H1 (cell line): ENCODE measurements around the gene PPIL4. TPM values are rescaled to one million over a fixed set of nuclear protein-coding genes. Genes with fewer than 3 reads are reported as not detected.

ENCODE experiments used
- CTCF ChIA-PET: fragments of 300-600 bp; sonication (Branson Sonifier 250); formaldehyde crosslinking; loops from one replicate; lab custom pipeline; 2021; ENCODE audit not compliant: partially characterized antibody; lab: Charles Lee
- POLR2A ChIA-PET: fragments of 300-600 bp; sonication (Branson Sonifier 250); formaldehyde crosslinking; loops from one replicate; lab custom pipeline; 2021; ENCODE audit warnings: inconsistent platforms; ENCODE audit not compliant: partially characterized antibody; lab: Charles Lee
- DNase-seq, 2 experiments: peaks; one replicate each; pipeline versions ENCODE4 v3.0.0 to v3.0.0-alpha.2; 2010 to 2022; ENCODE audit warnings: low spot score in 2 of 2, low read depth in 1 of 2, mixed read lengths in 1 of 2
- FAIRE-seq: peaks from 2 replicates; lab custom pipeline; 2011; peaks lifted over from hg19 to GRCh38; lab: Jason Lieb, UNC
- H2AFZ ChIP-seq: 2 replicates; pipeline ENCODE4 v1.8.1; 2012; ENCODE audit warnings: low read length, inconsistent platforms
- H2AK5ac ChIP-seq: 2 replicates; pipeline ENCODE4 v1.6.1; 2013; ENCODE audit warnings: low read depth, low read length
- H2BK120ac ChIP-seq: replicated peaks from 2 replicates; pipeline ENCODE3; 2013; ENCODE audit warnings: low read depth, low read length, inconsistent platforms
- H2BK12ac ChIP-seq: 2 replicates; pipeline ENCODE4 v1.6.1; 2013; ENCODE audit warnings: low read depth, low read length
- H2BK15ac ChIP-seq: 2 replicates; pipeline ENCODE4 v1.6.1; 2013; ENCODE audit warnings: low read length
- H2BK20ac ChIP-seq: 2 replicates; pipeline ENCODE4 v1.6.1; 2013; ENCODE audit warnings: low read length
- H2BK5ac ChIP-seq: 2 replicates; pipeline ENCODE4 v1.6.1; 2013; ENCODE audit warnings: low read depth, low read length
- H3K14ac ChIP-seq: 2 replicates; pipeline ENCODE4 v1.6.1; 2013; ENCODE audit warnings: inconsistent platforms; ENCODE audit not compliant: insufficient read length
- H3K18ac ChIP-seq: 2 replicates; pipeline ENCODE4 v1.6.1; 2013; ENCODE audit warnings: low read length; ENCODE audit errors: extremely low read depth
- H3K23ac ChIP-seq: 2 replicates; pipeline ENCODE4 v1.6.1; 2013; ENCODE audit warnings: inconsistent platforms; ENCODE audit not compliant: insufficient read length
- H3K23me2 ChIP-seq: 2 replicates; pipeline ENCODE4 v1.6.1; 2013; ENCODE audit warnings: low read depth, low read length
- H3K27ac ChIP-seq: 2 replicates; pipeline ENCODE4 v1.6.1; 2011; ENCODE audit warnings: low read depth, low read length, inconsistent platforms
- H3K27me3 ChIP-seq, 4 experiments: replicated peaks in 1 of 4; 1 replicate in 1 of 4; 2 replicates in 3 of 4; pipeline versions ENCODE4 v1.6.1 to v1.8.1; 2011 to 2013; ENCODE audit warnings: low read length in 3 of 4, mild to moderate bottlenecking in 3 of 4, inconsistent platforms in 2 of 4, mixed read lengths in 2 of 4, moderate library complexity in 1 of 4; ENCODE audit not compliant: control insufficient read depth in 3 of 4, insufficient read depth in 3 of 4; ENCODE audit errors: extremely low read depth in 1 of 4
- H3K36me3 ChIP-seq, 4 experiments: 2 replicates each; pipeline versions ENCODE4 v1.6.1 to v1.8.1; 2011 to 2013; ENCODE audit warnings: mild to moderate bottlenecking in 4 of 4, low read length in 3 of 4, moderate library complexity in 2 of 4, control low read depth in 1 of 4, inconsistent platforms in 1 of 4; ENCODE audit not compliant: insufficient read depth in 4 of 4, control insufficient read depth in 2 of 4
- H3K4ac ChIP-seq: replicated peaks from 2 replicates; pipeline ENCODE3; 2013; ENCODE audit warnings: low read length, low read depth, mixed read lengths, inconsistent platforms; ENCODE audit not compliant: insufficient read length
- H3K4me1 ChIP-seq, 4 experiments: replicated peaks in 1 of 4; 1 replicate in 1 of 4; 2 replicates in 3 of 4; pipeline versions ENCODE4 v1.6.1 to v1.8.1; 2011 to 2013; ENCODE audit warnings: low read length in 3 of 4, inconsistent platforms in 2 of 4, mixed read lengths in 1 of 4; ENCODE audit not compliant: insufficient read depth in 4 of 4, control insufficient read depth in 3 of 4
- H3K4me2 ChIP-seq, 2 experiments: 2 replicates each; pipeline versions ENCODE4 v1.6.1 to v1.8.1; 2011 to 2013; ENCODE audit warnings: low read depth in 2 of 2, low read length in 2 of 2, control low read depth in 1 of 2, inconsistent platforms in 1 of 2, mild to moderate bottlenecking in 1 of 2; ENCODE audit not compliant: insufficient read depth in 1 of 2
- H3K4me3 ChIP-seq, 4 experiments: fragments of 200-600, 300-600 bp in 1 of 4; sonication (generic), shearing (Covaris generic), sonication (Bioruptor Twin) in 1 of 4; 2 replicates each; pipeline versions ENCODE4 v1.5.1 to v1.8.1; 2011 to 2016; ENCODE audit warnings: low read length in 4 of 4, low read depth in 3 of 4, control low read depth in 2 of 4, inconsistent platforms in 2 of 4, mild to moderate bottlenecking in 2 of 4, mixed read lengths in 1 of 4, moderate library complexity in 1 of 4; ENCODE audit not compliant: insufficient read depth in 2 of 4; ENCODE audit errors: extremely low read depth in 1 of 4
- H3K56ac ChIP-seq: replicated peaks from 2 replicates; pipeline ENCODE3; 2013; ENCODE audit warnings: low read depth, mild to moderate bottlenecking, mixed read lengths, low read length, inconsistent platforms; ENCODE audit not compliant: insufficient read length
- H3K79me1 ChIP-seq: 2 replicates; pipeline ENCODE4 v1.6.1; 2013; ENCODE audit warnings: low read depth, low read length, control low read depth
- H3K79me2 ChIP-seq, 2 experiments: 2 replicates each; pipeline versions ENCODE4 v1.6.1 to v1.8.1; 2012 to 2013; ENCODE audit warnings: low read length in 2 of 2, mild to moderate bottlenecking in 2 of 2, inconsistent platforms in 1 of 2; ENCODE audit not compliant: insufficient read depth in 2 of 2, control insufficient read depth in 1 of 2
- H3K9ac ChIP-seq, 4 experiments: replicated peaks in 1 of 4; 1 replicate in 1 of 4; 2 replicates in 3 of 4; pipeline versions ENCODE4 v1.6.1 to v1.8.1; 2011 to 2013; ENCODE audit warnings: low read depth in 3 of 4, low read length in 3 of 4, control low read depth in 2 of 4, mild to moderate bottlenecking in 2 of 4, moderate library complexity in 2 of 4, inconsistent platforms in 1 of 4; ENCODE audit errors: extremely low read depth in 1 of 4
- H3K9me3 ChIP-seq, 2 experiments: 2 replicates each; pipeline versions ENCODE4 v1.6.1 to v1.8.1; 2012 to 2013; ENCODE audit warnings: mild to moderate bottlenecking in 2 of 2, moderate library complexity in 2 of 2, control low read depth in 1 of 2, inconsistent platforms in 1 of 2, low read depth in 1 of 2, low read length in 1 of 2, mixed read lengths in 1 of 2; ENCODE audit not compliant: insufficient read depth in 2 of 2
- H4K20me1 ChIP-seq, 2 experiments: replicated peaks in 1 of 2; 2 replicates each; pipeline versions ENCODE3 to v1.8.1; 2011 to 2013; ENCODE audit warnings: inconsistent platforms in 2 of 2, low read length in 2 of 2, mild to moderate bottlenecking in 1 of 2; ENCODE audit not compliant: insufficient read depth in 2 of 2, control insufficient read depth in 1 of 2
- H4K5ac ChIP-seq: 2 replicates; pipeline ENCODE4 v1.6.1; 2013; ENCODE audit warnings: low read length, low read depth, mixed read lengths, inconsistent platforms; ENCODE audit not compliant: insufficient read length
- H4K8ac ChIP-seq: 2 replicates; pipeline ENCODE4 v1.8.0; 2013; ENCODE audit warnings: mild to moderate bottlenecking, moderate library complexity, low read length, inconsistent platforms; ENCODE audit not compliant: insufficient read depth; ENCODE audit errors: extremely low read depth
- H4K91ac ChIP-seq: replicated peaks from 2 replicates; pipeline ENCODE3; 2013; ENCODE audit warnings: low read length, mixed read lengths, inconsistent platforms; ENCODE audit not compliant: insufficient read length
- POU5F1 ChIP-seq: IDR thresholded peaks from 2 replicates; pipeline ENCODE4 v1.6.1; 2011; ENCODE audit warnings: low read depth, mild to moderate bottlenecking, low read length, moderate library complexity
- WGBS, 2 experiments: shearing (Covaris generic) in 1 of 2; methylation state at CpG; one replicate each; pipeline versions ENCODE4 v1.1.6 to v1.1.7; 2013 to 2015; ENCODE audit warnings: low lambda C conversion rate in 2 of 2, mixed read lengths in 2 of 2, inconsistent platforms in 1 of 2, low coverage in 1 of 2, missing lambda C conversion rate in 1 of 2; ENCODE audit not compliant: insufficient replicate concordance in 2 of 2, insufficient coverage in 1 of 2, insufficient read length in 1 of 2; ENCODE audit errors: extremely low coverage in 1 of 2, missing lambda C conversion rate in 1 of 2; 5-methylcytosine and 5-hydroxymethylcytosine counted together
- polyA plus RNA-seq, 7 experiments: library from polyadenylated mRNA; depleted of rRNA in 3 of 7; stranded (reverse) in 5 of 7; unstranded in 2 of 7; fragments of >200 nt in 5 of 7; fragments of 200-250 nt in 2 of 7; gene quantifications; 1 replicate in 5 of 7; 2 replicates in 1 of 7; 4 replicates in 1 of 7; pipeline versions ENCODE4 v1.2.1 to v1.2.3, GENCODE V29; 2011 to 2013; ENCODE audit warnings: missing spikeins in 2 of 7, mixed read lengths in 2 of 7
- total RNA-seq: library from RNA; stranded (reverse); fragmentation: NEBNext Ultra II Directional; extraction: Animal tissue kit (Norgen Biotek cat#: 25700); gene quantifications from 2 replicates; pipeline ENCODE4 v1.2.1, GENCODE V29; 2021

PPIL4 gene
- total and polyA plus RNA-seq, 2 of the 8 experiments (the other 6 are each of a cell fraction or from before 2014, with no cell fraction given) = 2.0 to 33.2 TPM

DNA sequence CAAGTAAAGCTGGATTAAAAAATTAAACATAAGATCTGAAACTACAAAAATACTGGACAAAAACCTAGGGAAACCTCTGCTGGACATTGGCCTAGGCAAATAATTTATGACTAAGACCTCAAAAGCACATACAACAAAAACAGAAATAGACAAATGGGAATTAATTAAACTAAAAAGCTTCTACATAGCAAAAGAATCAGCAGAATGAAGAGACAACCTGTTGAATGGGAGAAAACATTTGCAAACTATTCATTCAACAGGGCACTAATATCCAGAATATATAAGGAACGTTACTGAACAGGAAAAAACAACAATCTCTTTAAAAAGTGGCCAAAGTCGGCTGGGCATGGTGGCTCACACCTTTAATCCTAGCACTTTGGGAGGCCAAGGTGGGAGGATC is 13.5 kb upstream of the PPIL4 start:
- Histone ChIP-seq H3K56ac (no peak overlapping the region), H3K27ac (no peak overlapping the region), H4K5ac (no peak overlapping the region), H2AK5ac (no peak overlapping the region), H3K4me3 (no peak overlapping the region), H3K9ac (no peak overlapping the region), H2BK20ac (no peak overlapping the region), H2AFZ (no peak overlapping the region), H4K91ac (no peak overlapping the region), H3K4ac (no peak overlapping the region), H4K8ac (no peak overlapping the region), H3K23me2 (no peaks in the 10 kb centered on the region), H2BK15ac (no peak overlapping the region), H3K27me3 (no peaks in the 10 kb centered on the region), H3K14ac (no peak overlapping the region), H3K18ac (no peak overlapping the region), H3K4me1 (no peaks in the 10 kb centered on the region), H3K4me2 (no peak overlapping the region), H2BK12ac (no peak overlapping the region), H3K36me3 (no peaks in the 10 kb centered on the region), H3K23ac (no peak overlapping the region), H2BK120ac (no peak overlapping the region), H3K79me1 (no peaks in the 10 kb centered on the region), H3K79me2 (no peaks in the 10 kb centered on the region), H3K9me3 (no peaks in the 10 kb centered on the region), H2BK5ac (no peak overlapping the region), H4K20me1 (no peaks in the 10 kb centered on the region)
- FAIRE-seq (no peak), DNase-seq (no peak)
- no peak for TF ChIP-seq POU5F1
- CTCF ChIA-PET = interaction anchor here (0.7 kb wide), 2 partner anchors 25 to 31 kb away, joined by 3 read pairs; no protein-coding TSS in a partner anchor
- WGBS, 2 experiments = 85% methylated on average over 2 of the region's 2 CpGs; no CpG with 5 or more reads in 1 of the 2 experiments
- POLR2A ChIA-PET = interaction anchor here (0.6 to 0.7 kb wide), 2 partner anchors 109 to 322 kb away, joined by 3 read pairs; no protein-coding TSS in a partner anchor
